HepG2 (cell line): ENCODE data around the gene U2AF2. TPM values are rescaled to one million over a fixed set of nuclear protein-coding genes. Genes with fewer than 3 reads are reported as not detected.

ENCODE experiments used
- ATAC-seq: fragments of 200-7000 bp; cut with Tn5 transposase; 3 replicates; pipeline ENCODE4 v1.9.1; 2020; ENCODE audit warnings: mild to moderate bottlenecking, moderate library complexity
- BruUV-seq: library from RNA; stranded (reverse); fragments of 400-500 nt; replicated peaks from 2 replicates; lab custom pipeline; 2021; lab: Mats Ljungman, UMichigan
- CTCF ChIA-PET: fragments of 300-600 bp; formaldehyde crosslinking; extraction: SDS; loops from one replicate; lab custom pipeline; 2021; ENCODE audit warnings: low total read pairs, inconsistent platforms, low intra/inter-chr PET ratio; lab: Yijun Ruan, JAX
- POLR2A ChIA-PET: fragments of 350-600 bp; sonication (Branson Sonifier 250); formaldehyde crosslinking; loops from one replicate; lab custom pipeline; 2020; ENCODE audit warnings: antibody characterized with exemption, inconsistent platforms; lab: Yijun Ruan, JAX
- DNase-seq: peaks from one replicate; pipeline ENCODE4 v3.0.0-alpha.2; 2015; ENCODE audit warnings: low spot score
- FAIRE-seq: peaks from 3 replicates; lab custom pipeline; 2011; peaks lifted over from hg19 to GRCh38; lab: Jason Lieb, UNC
- H2AFZ ChIP-seq: one replicate; pipeline ENCODE4 v1.6.1; 2011; ENCODE audit warnings: low read length, inconsistent platforms
- H3K27ac ChIP-seq: fragments of 300-600 bp; 3 replicates; pipeline ENCODE4 v1.8.0; 2011; ENCODE audit warnings: mixed run types, mild to moderate bottlenecking, mixed read lengths, low read length, inconsistent platforms; ENCODE audit not compliant: insufficient read depth; ENCODE audit errors: extremely low read length
- H3K27me3 ChIP-seq, 2 experiments: fragments of 200-600 bp in 1 of 2; 2 replicates in 1 of 2; 3 replicates in 1 of 2; pipeline versions ENCODE4 v1.6.0 to v1.8.0; 2011; ENCODE audit warnings: low read length in 2 of 2, mild to moderate bottlenecking in 2 of 2, moderate library complexity in 2 of 2, inconsistent platforms in 1 of 2; ENCODE audit not compliant: insufficient read depth in 2 of 2, control insufficient read depth in 1 of 2
- H3K36me3 ChIP-seq, 2 experiments: fragments of 200-600 bp in 1 of 2; replicated peaks in 1 of 2; 2 replicates in 1 of 2; 3 replicates in 1 of 2; pipeline versions ENCODE4 v1.5.1 to v1.8.0; 2011; ENCODE audit warnings: low read length in 2 of 2, inconsistent platforms in 1 of 2; ENCODE audit not compliant: insufficient read depth in 2 of 2, control insufficient read depth in 1 of 2
- H3K4me1 ChIP-seq: 2 replicates; pipeline ENCODE4 v1.5.1; 2012; ENCODE audit warnings: low read length, inconsistent platforms; ENCODE audit not compliant: insufficient read depth
- H3K4me2 ChIP-seq: 2 replicates; pipeline ENCODE4 v1.6.0; 2011; ENCODE audit warnings: low read depth, low read length, inconsistent platforms
- H3K4me3 ChIP-seq, 3 experiments: fragments of 200-600 bp in 1 of 3; sonication (generic), shearing (Covaris generic) in 1 of 3; replicated peaks in 1 of 3; 2 replicates each; pipeline ENCODE4 v1.5.1; 2011 to 2016; ENCODE audit warnings: low read length in 3 of 3, inconsistent platforms in 2 of 3, low read depth in 2 of 3, mild to moderate bottlenecking in 2 of 3, control low read depth in 1 of 3, mixed read lengths in 1 of 3; ENCODE audit not compliant: insufficient read depth in 1 of 3
- H3K79me2 ChIP-seq: one replicate; pipeline ENCODE4 v1.6.1; 2011; ENCODE audit warnings: low read length, inconsistent platforms; ENCODE audit not compliant: insufficient read depth
- H3K9ac ChIP-seq: 2 replicates; pipeline ENCODE4 v1.6.0; 2011; ENCODE audit warnings: mild to moderate bottlenecking, low read depth, low read length, inconsistent platforms; ENCODE audit not compliant: insufficient read depth
- H3K9me3 ChIP-seq: 2 replicates; pipeline ENCODE4 v1.5.1; 2012; ENCODE audit warnings: mild to moderate bottlenecking, low read length
- H4K20me1 ChIP-seq: 2 replicates; pipeline ENCODE4 v1.6.0; 2011; ENCODE audit warnings: inconsistent platforms, mild to moderate bottlenecking, low read length, moderate library complexity; ENCODE audit not compliant: insufficient read depth
- ATF7 ChIP-seq, 2 experiments: fragments of 450-650 bp in 1 of 2; sonication (generic) in 1 of 2; formaldehyde crosslinking in 1 of 2; IDR thresholded peaks; 2 replicates each; pipeline versions ENCODE4 v1.4.0 to v1.6.1; 2016 to 2020; ENCODE audit warnings: antibody characterized with exemption in 1 of 2, mild to moderate bottlenecking in 1 of 2, missing genetic modification reagents in 1 of 2
- HIC2 ChIP-seq: sonication (generic); formaldehyde crosslinking; IDR thresholded peaks from 2 replicates; pipeline ENCODE4 v1.9.0; 2022; ENCODE audit warnings: low read depth, missing genetic modification reagents
- PREB ChIP-seq: sonication (generic); formaldehyde crosslinking; IDR thresholded peaks from 2 replicates; pipeline ENCODE4 v1.4.0; 2020; ENCODE audit warnings: missing genetic modification reagents
- SIX4 ChIP-seq: sonication (generic); formaldehyde crosslinking; IDR thresholded peaks from 2 replicates; pipeline ENCODE4 v1.4.0; 2020; ENCODE audit warnings: missing genetic modification reagents
- SMARCE1 ChIP-seq: fragments of 450-650 bp; IDR thresholded peaks from 2 replicates; pipeline ENCODE4 v1.6.1; 2017; ENCODE audit warnings: borderline replicate concordance
- ZBTB14 ChIP-seq: sonication (generic); formaldehyde crosslinking; IDR thresholded peaks from 2 replicates; pipeline ENCODE4 v1.4.0; 2020; ENCODE audit warnings: missing genetic modification reagents
- ZMYM3 ChIP-seq: sonication (generic); formaldehyde crosslinking; IDR thresholded peaks from 2 replicates; pipeline ENCODE4 v1.5.1; 2020; ENCODE audit warnings: mild to moderate bottlenecking, missing genetic modification reagents
- ZNF10 ChIP-seq: sonication (generic); formaldehyde crosslinking; IDR thresholded peaks from 2 replicates; pipeline ENCODE4 v1.4.0; 2020; ENCODE audit warnings: mild to moderate bottlenecking, low read depth, missing genetic modification reagents, borderline replicate concordance
- ZNF260 ChIP-seq: sonication (generic); formaldehyde crosslinking; IDR thresholded peaks from 2 replicates; pipeline ENCODE4 v1.4.0; 2020; ENCODE audit warnings: missing genetic modification reagents, low read depth, mild to moderate bottlenecking, borderline replicate concordance
- ZNF879 ChIP-seq: sonication (generic); formaldehyde crosslinking; IDR thresholded peaks from 2 replicates; pipeline ENCODE4 v1.8.1; 2023; ENCODE audit warnings: missing genetic modification reagents
- whole genome bisulfite sequencing: methylation state at CpG from one replicate; pipeline ENCODE4 v1.1.6; 2017; ENCODE audit warnings: low lambda C conversion rate; 5-methylcytosine and 5-hydroxymethylcytosine counted together
- in situ Hi-C: cut with HindIII; loops from 2 replicates; pipeline ENCODE4 v1.10.0; 2017; ENCODE audit warnings: low pct_unique_long_range_greater_than_20kb; ENCODE audit not compliant: extremely low pct_ligation_motif_present
- intact Hi-C: fragments of 100-400 bp; cut with micrococcal nuclease; formaldehyde crosslinking; loops from one replicate; pipeline ENCODE4 v1.10.0; 2022; ENCODE audit not compliant: unreplicated experiment
- polyA plus RNA-seq, 8 experiments: library from polyadenylated mRNA; depleted of rRNA in 3 of 8; stranded (reverse) in 7 of 8; unstranded in 1 of 8; fragments of >200 nt; fragmentation: Illumina TruSeq in 4 of 8; extraction: Trizol in 4 of 8; gene quantifications; 2 replicates each; pipeline versions ENCODE4 v1.2.1 to v1.2.3, GENCODE V29; 2011 to 2016; ENCODE audit warnings: low read depth in 4 of 8, missing spikeins in 1 of 8, mixed read lengths in 1 of 8; ENCODE audit not compliant: insufficient read depth in 1 of 8
- total RNA-seq, 5 experiments: library from RNA; depleted of rRNA; stranded (reverse); fragments of >200 nt; fragmentation: Illumina TruSeq; extraction: Trizol; gene quantifications; 2 replicates each; pipeline ENCODE4 v1.2.3, GENCODE V29; 2016; ENCODE audit warnings: low read depth in 1 of 5

The U2AF2 gene
- total and polyA plus RNA-seq, 2 of the 13 experiments (the other 11 are each of a cell fraction or from before 2014, with no cell fraction given): 84.3 to 124 TPM

GRCh38 chr19:55720214-55720746 lies 65.4 kb downstream of the U2AF2 start (continued):
- TF ChIP-seq ZBTB14: no peak
- TF ChIP-seq ZMYM3 (CRISPR knock-in tag): peak; percentile 11; the same call in 1 of the 2 replicates

GRCh38 chr19:55720801-55721200 lies 66.0 kb downstream of the U2AF2 start:
- no peak overlapping the region for H3K4me2 ChIP-seq
- H3K27me3 ChIP-seq: peaks cover 2 to 13% of the 10 kb centered on the region in 2 experiments; a peak in 3 of 5 replicates
- ATAC-seq (no peak), DNase-seq (no peak), FAIRE-seq (no peak)
- WGBS: 21% methylated on average over 3 of the region's 3 CpGs
- no peak overlapping the region for H3K27ac ChIP-seq
- intact Hi-C loops: no loop called here
- in situ Hi-C loops: no loop called here
- TF ChIP-seq ZNF260 (CRISPR knock-in tag) (no peak), ZNF879 (CRISPR knock-in tag) (no peak)
- no peaks in the 10 kb centered on the region for H4K20me1 ChIP-seq
- peaks cover 7% of the 10 kb centered on the region; the same call in 1 of the 2 replicates for H3K4me1 ChIP-seq
- no peak overlapping the region for H3K9ac ChIP-seq
- H3K36me3 ChIP-seq: no peaks in the 10 kb centered on the region
- no peaks in the 10 kb centered on the region for H3K79me2 ChIP-seq
- no peak overlapping the region for H2AFZ ChIP-seq
- no peak overlapping the region for H3K4me3 ChIP-seq
- POLR2A ChIA-PET: no interaction called here
- CTCF ChIA-PET: no interaction called here
- H3K9me3 ChIP-seq: peaks cover 9% of the 10 kb centered on the region; the same call in 1 of the 2 replicates
- BruUV-seq: no TSS peak

- no peak for ATAC-seq
- CTCF ChIA-PET: no interaction called here
- BruUV-seq: no TSS peak
- TF ChIP-seq ZNF10 (CRISPR knock-in tag) (no peak), SMARCE1 (no peak), PREB (CRISPR knock-in tag) (no peak), ATF7 (IDR thresholded peaks at IDR 0.05) (peak; percentile 58), ATF7 (CRISPR knock-in tag; IDR thresholded peaks at IDR 0.05) (no peak), HIC2 (CRISPR knock-in tag) (no peak), SIX4 (CRISPR knock-in tag) (no peak)
Observed at GRCh38 chr19:55723491-55723890, 68.7 kb downstream of the U2AF2 start.

More at GRCh38 chr19:55723491-55723890, 68.7 kb downstream of the U2AF2 start:
- POLR2A ChIA-PET: no interaction called here
- Histone ChIP-seq H3K36me3 (no peaks in the 10 kb centered on the region), H3K9ac (no peak overlapping the region), H3K4me2 (no peak overlapping the region), H3K4me3 (no peak overlapping the region), H3K79me2 (no peaks in the 10 kb centered on the region), H3K27ac (no peak overlapping the region), H2AFZ (no peak overlapping the region), H3K27me3 (peaks cover 0 to 4% of the 10 kb centered on the region in 2 experiments; a peak in 3 of 5 replicates), H3K4me1 (peaks cover 7% of the 10 kb centered on the region; the same call in 1 of the 2 replicates), H4K20me1 (no peaks in the 10 kb centered on the region), H3K9me3 (peaks cover 9% of the 10 kb centered on the region; the same call in 1 of the 2 replicates)
- DNase-seq: no peak
- in situ Hi-C loops: no loop called here
- intact Hi-C loops: no loop called here
- 36% methylated on average over 8 of the region's 8 CpGs for WGBS
- no peak for FAIRE-seq
